ENCODE data around the gene UPK1B.
"Not testable (repeated sequence)": the region's sequence is repeated elsewhere in the genome, so short reads cannot be mapped to it uniquely, and the experiment has no call there.

Gene UPK1B

DNA sequence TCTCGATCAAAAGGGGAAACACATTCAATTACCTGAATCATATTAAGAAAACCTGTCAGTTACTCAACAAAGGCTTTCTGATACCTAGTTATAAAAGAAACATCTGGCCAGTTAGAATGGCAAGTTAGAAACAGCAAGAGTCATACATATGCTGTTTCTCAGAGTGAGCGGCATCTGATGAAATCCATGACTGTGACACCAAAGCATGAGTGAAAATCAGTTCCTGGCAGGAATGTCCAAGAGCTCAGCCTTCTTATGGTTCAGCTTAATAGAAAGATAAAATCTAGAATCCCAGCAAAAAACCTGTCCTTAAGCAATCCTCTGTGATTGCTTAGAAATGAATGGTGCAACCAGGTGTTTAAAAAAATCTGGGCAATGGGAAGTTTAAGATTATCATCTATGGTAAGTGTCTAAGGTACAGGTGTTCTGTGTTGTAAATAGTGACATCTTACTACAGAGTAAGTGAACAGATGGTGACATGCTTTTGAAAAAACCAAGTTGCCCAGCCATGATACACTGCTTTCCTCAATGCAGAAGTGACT is 48.5 kb downstream of the UPK1B start:
- no peak for DNase-seq (ENCODE audit: low read depth in 1 of 2, low spot score in 1 of 2)

- DNase-seq (ENCODE audit: low read depth in 1 of 2, low spot score in 1 of 2) = no peak
Observed at GRCh38 chr3:119222391-119222790, 49.0 kb downstream of the UPK1B start.

- no peak for DNase-seq (ENCODE audit: low read depth in 1 of 2, low spot score in 1 of 2)
Observed at GRCh38 chr3:119223511-119223910, 50.1 kb downstream of the UPK1B start.

DNA sequence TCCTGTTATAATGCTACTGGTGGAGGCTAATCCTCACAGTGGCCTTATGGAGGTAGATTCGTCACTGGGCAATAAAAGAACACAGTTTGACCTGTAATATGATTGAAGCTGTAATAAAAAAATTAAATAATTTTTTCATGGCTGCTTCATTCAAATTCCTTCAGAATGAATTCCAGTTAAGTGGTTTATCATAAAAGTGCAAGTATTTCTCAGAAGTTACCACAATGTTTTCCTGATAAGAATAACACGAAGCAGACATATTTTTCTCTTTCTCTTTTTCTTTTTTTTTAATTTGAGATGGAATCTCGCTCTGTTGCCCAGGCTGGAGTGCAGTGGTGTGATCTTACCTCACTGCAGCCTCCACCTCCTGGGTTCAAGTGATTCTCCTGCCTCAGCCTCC is 51.7 kb downstream of the UPK1B start:
- DNase-seq (ENCODE audit: low read depth in 1 of 2, low spot score in 1 of 2) = no peak

GRCh38 chr3:119227070-119227850 is 53.9 kb downstream of the UPK1B start:
- no peak for DNase-seq (ENCODE audit: low read depth in 1 of 2, low spot score in 1 of 2)

DNA sequence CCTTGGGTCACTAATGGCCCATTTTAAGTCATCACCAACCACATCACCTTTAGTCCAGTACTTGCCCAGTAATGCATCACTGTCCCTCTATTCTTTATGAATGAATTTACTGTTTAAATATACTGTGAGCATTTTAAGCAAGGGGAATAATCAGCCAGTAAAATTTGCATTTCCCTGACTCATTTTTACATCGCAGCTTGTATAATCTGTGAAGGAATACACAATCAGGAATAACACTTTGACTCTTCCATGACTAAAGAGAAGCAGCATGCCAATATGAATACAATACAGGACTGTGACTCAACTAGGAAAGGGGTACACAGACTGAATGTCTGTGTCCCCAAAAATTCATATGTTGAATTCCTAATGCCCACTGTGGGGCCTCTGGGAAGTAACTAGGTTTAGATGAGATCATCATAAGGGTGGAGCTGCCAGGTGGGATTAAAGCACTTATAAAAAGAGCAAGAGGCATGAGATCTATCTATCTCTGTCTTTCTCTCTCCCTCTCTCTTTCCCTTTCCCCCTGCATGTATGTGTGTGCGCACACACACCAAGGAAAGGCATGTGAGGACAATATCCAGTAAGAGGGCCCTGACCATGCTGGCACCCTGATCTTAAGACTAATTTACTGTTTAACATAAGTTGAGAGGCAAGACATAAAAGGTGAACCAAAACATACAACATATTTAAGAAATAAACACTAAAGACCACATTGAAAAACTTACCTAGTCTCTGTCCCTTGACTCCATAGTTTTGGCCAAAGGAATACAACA is 55.2 kb downstream of the UPK1B start:
- DNase-seq (ENCODE audit: low read depth in 1 of 2, low spot score in 1 of 2) = no peak

GRCh38 chr3:119229190-119229589 is 55.8 kb downstream of the UPK1B start:
- no peak for DNase-seq (ENCODE audit: low read depth in 1 of 2, low spot score in 1 of 2)

- no peak for DNase-seq (ENCODE audit: low read depth in 1 of 2, low spot score in 1 of 2)
Observed at GRCh38 chr3:119230071-119230470, 56.7 kb downstream of the UPK1B start.

DNA sequence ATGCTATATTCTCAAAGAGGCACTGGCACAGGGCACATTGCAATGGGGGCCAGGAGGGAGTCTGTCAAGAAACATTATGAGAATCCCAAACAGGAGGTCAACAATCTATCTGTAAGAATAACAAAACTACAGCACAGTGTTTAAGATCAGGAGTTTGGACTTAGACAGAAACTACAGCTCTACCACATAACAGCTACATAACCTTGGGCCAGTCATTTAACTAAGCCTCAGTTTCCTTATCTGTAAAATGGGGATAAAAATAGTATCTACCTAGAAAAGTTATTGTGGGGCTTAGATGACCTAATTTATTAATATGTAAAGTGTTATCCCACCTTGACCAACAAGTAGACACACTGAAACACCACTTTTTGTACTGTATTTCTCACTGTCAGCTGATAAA is 57.3 kb downstream of the UPK1B start:
- no peak for DNase-seq (ENCODE audit: low read depth in 1 of 2, low spot score in 1 of 2)

GRCh38 chr3:119234610-119235009 is 61.2 kb downstream of the UPK1B start:
- DNase-seq (ENCODE audit: low read depth in 1 of 2, low spot score in 1 of 2) = no peak

DNA sequence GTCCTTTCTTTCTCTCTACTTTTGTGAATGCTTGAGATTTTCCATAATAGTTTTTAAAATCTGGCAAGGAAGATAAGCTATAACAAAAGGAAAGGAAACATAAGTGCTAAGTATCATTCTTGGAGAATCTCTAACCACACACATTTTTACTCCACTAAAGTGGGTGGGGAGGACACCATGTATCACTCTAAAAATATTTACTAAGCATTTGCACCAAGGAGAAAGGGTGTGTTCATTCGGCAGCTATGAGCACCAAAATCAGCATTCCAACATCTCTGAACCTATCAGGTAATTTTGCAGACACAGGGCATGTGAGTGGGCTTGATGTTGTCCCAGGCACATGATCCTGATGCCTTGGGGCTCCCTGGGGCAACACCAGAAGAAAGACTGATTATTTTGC is 61.8 kb downstream of the UPK1B start:
- DNase-seq (ENCODE audit: low read depth in 1 of 2, low spot score in 1 of 2) = no peak

DNA sequence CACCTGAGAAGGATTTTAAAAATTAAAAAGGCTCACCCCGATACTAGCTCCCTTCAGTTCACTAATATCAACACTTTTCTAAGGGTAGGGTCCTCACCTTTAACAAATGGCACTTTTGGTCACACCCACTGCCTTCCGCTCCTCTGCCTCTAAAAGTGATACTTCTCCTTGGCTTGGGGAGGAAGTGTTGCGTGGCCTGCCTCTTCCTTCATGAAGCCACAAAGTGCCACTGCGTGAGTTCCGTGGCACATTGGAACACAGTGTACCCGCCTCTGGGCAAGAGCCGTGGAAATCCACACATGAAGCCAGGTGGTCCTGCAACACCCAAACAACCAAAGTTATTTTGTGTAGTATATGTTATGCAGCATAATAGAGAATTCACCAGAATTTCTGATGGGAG is 63.4 kb downstream of the UPK1B start:
- no peak for DNase-seq (ENCODE audit: low read depth in 1 of 2, low spot score in 1 of 2)

DNA sequence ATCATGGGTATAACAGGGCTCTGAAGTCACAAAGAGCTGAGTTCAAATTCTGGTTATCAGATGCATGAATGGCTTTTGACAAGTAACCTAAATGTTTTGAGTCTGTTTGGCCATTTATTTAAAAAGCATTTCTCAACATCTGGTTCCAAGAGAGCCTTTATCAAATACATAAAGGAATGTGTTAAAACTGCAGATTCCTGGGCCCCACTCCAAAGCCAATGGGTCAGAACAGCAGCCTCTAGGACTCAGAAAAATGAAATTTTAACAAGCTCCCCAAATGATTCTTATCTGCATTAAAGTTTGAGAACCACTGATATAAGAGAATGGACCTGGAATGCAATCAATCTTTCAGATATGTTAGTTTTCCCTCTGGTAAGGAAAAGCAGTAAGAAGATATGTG is 63.9 kb downstream of the UPK1B start:
- DNase-seq (ENCODE audit: low read depth in 1 of 2, low spot score in 1 of 2) = no peak

GRCh38 chr3:119238363-119238762 is 65.0 kb downstream of the UPK1B start:
- DNase-seq (ENCODE audit: low read depth in 1 of 2, low spot score in 1 of 2) = no peak

- no peak for DNase-seq (ENCODE audit: low read depth in 1 of 2, low spot score in 1 of 2)
Observed at GRCh38 chr3:119239206-119239820, 65.9 kb downstream of the UPK1B start.

DNA sequence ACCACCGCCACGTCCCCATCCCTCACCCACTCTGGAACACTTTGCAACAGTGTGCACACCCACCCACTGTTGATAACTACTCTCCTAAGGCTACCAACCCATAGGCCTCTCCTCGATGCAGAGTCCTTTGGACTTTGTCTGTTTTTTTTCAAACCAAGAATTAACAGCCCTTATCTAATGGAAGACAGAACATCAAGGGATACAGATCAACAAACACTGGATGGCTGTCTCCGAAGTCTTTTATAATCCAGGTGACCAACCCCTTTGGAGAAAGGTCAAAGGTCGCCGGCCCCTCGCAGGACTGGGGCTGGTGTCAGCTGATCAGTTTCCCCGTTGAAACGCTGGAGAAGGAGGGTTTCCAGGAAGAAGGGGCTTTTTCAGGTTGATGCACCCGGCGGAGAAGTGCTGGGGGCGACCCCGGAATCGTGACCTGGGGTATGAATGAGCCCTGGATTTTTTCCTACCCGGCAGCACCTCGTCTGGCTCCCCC is 66.7 kb downstream of the UPK1B start:
- no peak for DNase-seq (ENCODE audit: low read depth in 1 of 2, low spot score in 1 of 2)

- DNase-seq (ENCODE audit: low read depth in 1 of 2, low spot score in 1 of 2) = peak; percentile 45 to 49
Observed at GRCh38 chr3:119240591-119241434, 67.4 kb downstream of the UPK1B start, which contains the start of gene B4GALT4. Gene B4GALT4, minus strand, starts transcription at chr3:119240878. Its CDS starts 10,779 bp downstream, at chr3:119230099.

- DNase-seq (ENCODE audit: low read depth in 1 of 2, low spot score in 1 of 2) = not testable (repeated sequence)
Observed at GRCh38 chr3:119242387-119243057, 69.1 kb downstream of the UPK1B start.

DNA sequence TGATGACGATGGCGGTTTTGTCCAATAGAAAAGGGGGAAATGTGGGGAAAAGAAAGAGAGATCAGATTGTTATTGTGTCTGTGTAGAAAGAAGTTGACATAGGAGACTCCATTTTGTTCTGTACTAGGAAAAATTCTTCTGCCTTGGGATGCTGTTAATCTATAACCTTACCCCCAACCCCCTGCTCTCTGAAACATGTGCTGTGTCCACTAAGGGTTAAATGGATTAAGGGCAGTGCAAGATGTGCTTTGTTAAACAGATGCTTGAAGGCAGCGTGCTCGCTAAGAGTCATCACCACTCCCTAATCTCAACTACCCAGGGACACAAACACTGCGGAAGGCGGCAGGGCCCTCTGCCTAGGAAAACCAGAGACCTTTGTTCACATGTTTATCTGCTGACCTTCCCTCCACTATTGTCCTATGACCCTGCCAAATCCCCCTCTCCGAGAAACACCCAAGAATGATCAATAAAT is 69.7 kb downstream of the UPK1B start:
- DNase-seq (ENCODE audit: low read depth in 1 of 2, low spot score in 1 of 2) = not testable (repeated sequence)

- no peak for DNase-seq (ENCODE audit: low read depth in 1 of 2, low spot score in 1 of 2)
Observed at GRCh38 chr3:119243712-119244111, 70.3 kb downstream of the UPK1B start.

Measured in stimulated activated CD4-positive, alpha-beta T cell treated with anti-CD3 and anti-CD28 coated beads, Interleukin-15, amount 100 ng/mL, for 1 hour (primary cell).